ENCODE results near the gene CLRN2. TPM values are rescaled to one million over a fixed set of nuclear protein-coding genes. Genes with fewer than 3 reads are reported as not detected.

The CLRN2 gene, protein sequence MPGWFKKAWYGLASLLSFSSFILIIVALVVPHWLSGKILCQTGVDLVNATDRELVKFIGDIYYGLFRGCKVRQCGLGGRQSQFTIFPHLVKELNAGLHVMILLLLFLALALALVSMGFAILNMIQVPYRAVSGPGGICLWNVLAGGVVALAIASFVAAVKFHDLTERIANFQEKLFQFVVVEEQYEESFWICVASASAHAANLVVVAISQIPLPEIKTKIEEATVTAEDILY
- total RNA-seq = not detected

DNA sequence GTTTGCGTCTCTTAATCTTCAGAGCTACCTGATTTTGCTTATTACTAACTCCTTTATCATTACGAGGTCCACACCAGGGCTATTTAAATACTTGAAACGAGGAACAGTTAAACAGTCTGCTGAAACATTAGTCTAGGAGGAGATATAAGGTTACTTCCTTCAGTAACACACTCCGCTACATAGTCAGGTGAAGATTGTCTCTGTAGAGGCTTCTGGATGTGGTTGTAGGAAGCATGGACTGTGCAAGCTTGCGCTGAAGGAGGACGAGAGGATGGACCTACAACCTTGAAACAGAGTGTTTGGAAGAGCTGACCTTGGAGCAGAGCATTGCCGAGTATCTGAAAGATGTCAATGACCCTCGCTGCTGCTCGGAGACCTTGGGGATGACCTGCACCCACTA, at the start of gene CLRN2:
Gene CLRN2 (plus strand): TSS at position 301 of the 400 bp plus-strand sequence. CDS start 102 bp downstream, outside the sequence.
- no peak for DNase-seq (ENCODE audit: low spot score in 2 of 2)
- H3K4me3 ChIP-seq = no peak within 1 kb of the TSS
- H3K27me3 ChIP-seq = no peaks in the 10 kb centered on the region
- intact Hi-C loops (cut with DNase I) = no loop called here
- no peaks in the 10 kb centered on the region for H3K36me3 ChIP-seq
- no peaks in the 10 kb centered on the region for H3K9me3 ChIP-seq
- peaks cover 3 to 16% of the 10 kb centered on the region in 2 donors for H3K4me1 ChIP-seq
- H3K27ac ChIP-seq = no peak within 1 kb of the TSS
- TF ChIP-seq, protein P1, sequence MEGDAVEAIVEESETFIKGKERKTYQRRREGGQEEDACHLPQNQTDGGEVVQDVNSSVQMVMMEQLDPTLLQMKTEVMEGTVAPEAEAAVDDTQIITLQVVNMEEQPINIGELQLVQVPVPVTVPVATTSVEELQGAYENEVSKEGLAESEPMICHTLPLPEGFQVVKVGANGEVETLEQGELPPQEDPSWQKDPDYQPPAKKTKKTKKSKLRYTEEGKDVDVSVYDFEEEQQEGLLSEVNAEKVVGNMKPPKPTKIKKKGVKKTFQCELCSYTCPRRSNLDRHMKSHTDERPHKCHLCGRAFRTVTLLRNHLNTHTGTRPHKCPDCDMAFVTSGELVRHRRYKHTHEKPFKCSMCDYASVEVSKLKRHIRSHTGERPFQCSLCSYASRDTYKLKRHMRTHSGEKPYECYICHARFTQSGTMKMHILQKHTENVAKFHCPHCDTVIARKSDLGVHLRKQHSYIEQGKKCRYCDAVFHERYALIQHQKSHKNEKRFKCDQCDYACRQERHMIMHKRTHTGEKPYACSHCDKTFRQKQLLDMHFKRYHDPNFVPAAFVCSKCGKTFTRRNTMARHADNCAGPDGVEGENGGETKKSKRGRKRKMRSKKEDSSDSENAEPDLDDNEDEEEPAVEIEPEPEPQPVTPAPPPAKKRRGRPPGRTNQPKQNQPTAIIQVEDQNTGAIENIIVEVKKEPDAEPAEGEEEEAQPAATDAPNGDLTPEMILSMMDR (IDR thresholded peaks at IDR 0.05) = no peak

DNA sequence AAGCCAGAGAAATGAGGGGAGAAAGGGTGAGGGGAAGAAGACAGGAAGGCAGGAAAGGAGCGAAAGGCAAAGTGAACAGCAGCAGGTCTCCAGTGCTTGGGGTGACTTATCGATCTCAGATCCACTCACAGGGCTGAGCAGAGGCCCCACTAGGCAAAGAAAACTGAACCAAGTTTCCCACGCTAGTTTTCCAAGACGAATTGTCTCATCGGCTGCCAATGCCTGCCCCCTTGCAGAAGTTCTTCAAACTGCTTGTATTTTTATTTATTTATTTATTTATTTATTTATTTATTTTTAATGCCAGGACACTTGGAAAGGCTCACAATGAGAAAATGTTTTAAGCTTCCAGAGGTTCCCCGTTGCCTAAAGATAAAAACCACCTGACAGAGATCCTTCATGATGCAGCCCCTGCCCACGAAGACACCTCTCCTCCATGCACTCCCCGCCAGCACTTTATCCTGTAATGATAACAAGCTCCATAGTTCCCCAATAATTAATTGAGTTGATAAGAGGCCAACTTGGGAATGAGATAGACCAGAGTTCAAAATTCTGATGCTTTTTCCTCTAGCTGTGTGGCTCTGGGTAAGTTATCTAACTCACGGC, 46.2 kb upstream of the CLRN2 start:
- intact Hi-C loops (cut with DNase I) = loop anchor here (5.0 kb wide), 1 partner anchor 116 kb away; no protein-coding TSS in a partner anchor

DNA sequence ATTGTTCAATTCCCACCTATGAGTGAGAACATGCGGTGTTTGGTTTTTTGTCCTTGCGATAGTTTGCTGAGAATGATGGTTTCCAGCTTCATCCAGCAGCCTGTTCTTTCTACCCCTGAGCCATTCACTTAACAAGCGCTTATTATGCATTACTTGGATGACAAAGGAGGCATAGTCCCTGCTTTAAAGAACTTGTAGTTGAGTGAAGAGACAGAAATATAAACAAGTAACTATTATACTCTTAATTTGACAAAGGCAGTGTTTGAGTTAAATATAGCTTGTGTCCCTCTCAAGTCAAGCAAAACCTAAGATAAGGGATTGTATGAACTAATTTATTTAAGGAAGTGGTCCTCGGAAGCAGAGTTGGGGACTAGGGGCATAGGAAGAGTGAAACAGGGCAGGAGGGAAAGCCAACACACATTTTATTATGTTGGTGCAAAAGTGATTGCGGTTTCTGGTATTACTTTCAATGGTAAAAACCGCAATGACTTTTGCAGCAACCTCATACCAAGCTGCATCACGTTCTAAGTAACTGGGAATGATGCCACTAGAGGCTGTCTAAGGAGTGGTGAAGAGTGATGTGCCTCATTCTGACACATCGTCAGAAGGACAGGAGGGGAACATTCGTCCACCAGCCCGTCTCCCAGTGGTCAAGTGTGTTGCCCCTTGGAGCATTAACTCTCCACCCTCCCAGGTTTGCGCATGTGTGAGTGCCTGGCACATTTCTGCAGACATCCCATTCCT, 44.9 kb upstream of the CLRN2 start:
- no peak for DNase-seq (ENCODE audit: low spot score in 2 of 2)
- Histone ChIP-seq H3K36me3 (no peaks in the 10 kb centered on the region), H3K27ac (no peak overlapping the region), H3K4me3 (no peak overlapping the region), H3K4me1 (no peaks in the 10 kb centered on the region), H3K9me3 (no peaks in the 10 kb centered on the region), H3K27me3 (no peaks in the 10 kb centered on the region)
- intact Hi-C loops (cut with DNase I) = loop anchor here (2.0 to 5.0 kb wide), 2 partner anchors 118 to 1179 kb away; no protein-coding TSS in a partner anchor
- TF ChIP-seq, protein P1 (IDR thresholded peaks at IDR 0.05) = no peak

More for the DNA sequence above, 46.2 kb upstream of the CLRN2 start:
- no peak for DNase-seq (ENCODE audit: low spot score in 2 of 2)
- no peak overlapping the region for H3K4me3 ChIP-seq
- H3K27me3 ChIP-seq = no peaks in the 10 kb centered on the region
- H3K36me3 ChIP-seq = no peaks in the 10 kb centered on the region
- H3K4me1 ChIP-seq = no peaks in the 10 kb centered on the region
- no peak overlapping the region for H3K27ac ChIP-seq
- H3K9me3 ChIP-seq = no peaks in the 10 kb centered on the region
- TF ChIP-seq, protein P1 (IDR thresholded peaks at IDR 0.05) = peak in 2 of 3 experiments; percentile 41 to 49

- Histone ChIP-seq H3K4me1 (no peaks in the 10 kb centered on the region), H3K36me3 (peaks cover 0 to 6% of the 10 kb centered on the region in 2 donors), H3K4me3 (no peak overlapping the region), H3K27me3 (no peaks in the 10 kb centered on the region), H3K27ac (no peak overlapping the region), H3K9me3 (peaks cover 0 to 3% of the 10 kb centered on the region in 2 donors)
- intact Hi-C loops (cut with DNase I) = no loop called here
- TF ChIP-seq, protein P1 (IDR thresholded peaks at IDR 0.05) = no peak
- no peak for DNase-seq (ENCODE audit: low spot score in 2 of 2)
These were observed 39.5 kb upstream of the CLRN2 start for GRCh38 chr4:17475481-17475880.

DNA sequence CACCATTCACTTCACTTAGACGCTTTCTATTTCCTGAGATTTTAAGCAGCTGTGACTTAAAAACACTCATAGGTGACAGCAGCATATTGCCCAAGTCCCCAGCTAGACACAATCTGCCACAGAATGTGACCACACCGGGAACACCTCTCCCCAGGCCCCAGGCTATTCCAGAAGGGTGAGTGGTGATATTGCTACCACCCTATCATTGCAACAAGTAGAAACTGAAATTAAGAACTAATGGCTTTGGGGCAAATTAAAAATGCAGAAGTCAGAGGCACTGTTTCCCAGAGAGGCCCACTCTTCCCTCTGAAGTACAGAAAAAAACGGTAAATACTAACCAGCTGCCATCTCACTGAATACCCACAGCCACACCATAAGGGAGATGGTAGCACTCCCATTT, 38.1 kb upstream of the CLRN2 start:
- Histone ChIP-seq H3K27ac (no peak overlapping the region), H3K9me3 (peaks cover 0 to 8% of the 10 kb centered on the region in 2 donors), H3K36me3 (peaks cover 0 to 8% of the 10 kb centered on the region in 2 donors), H3K4me3 (no peak overlapping the region), H3K27me3 (no peaks in the 10 kb centered on the region), H3K4me1 (no peaks in the 10 kb centered on the region)
- intact Hi-C loops (cut with DNase I) = no loop called here
- DNase-seq (ENCODE audit: low spot score in 2 of 2) = no peak
- TF ChIP-seq, protein P1 (IDR thresholded peaks at IDR 0.05) = no peak
